HUES48 (cell line): Measurements from ENCODE around the gene ZNF175.

ENCODE experiments used
- H3K27ac ChIP-seq: one replicate; pipeline ENCODE4 v1.7.0; 2013; ENCODE audit warnings: low read depth, low read length, inconsistent platforms
- H3K27me3 ChIP-seq: 2 replicates; pipeline ENCODE4 v1.6.1; 2013; ENCODE audit warnings: mild to moderate bottlenecking, low read length; ENCODE audit not compliant: control insufficient read depth, insufficient read depth
- H3K36me3 ChIP-seq: 2 replicates; pipeline ENCODE4 v1.6.1; 2013; ENCODE audit warnings: low read length; ENCODE audit not compliant: control insufficient read depth, insufficient read depth
- H3K4me1 ChIP-seq: 2 replicates; pipeline ENCODE4 v1.6.1; 2013; ENCODE audit warnings: mild to moderate bottlenecking, low read length; ENCODE audit not compliant: control insufficient read depth, insufficient read depth
- H3K4me3 ChIP-seq: 2 replicates; pipeline ENCODE4 v1.5.1; 2013; ENCODE audit warnings: mild to moderate bottlenecking, low read depth, low read length
- H3K9ac ChIP-seq: 2 replicates; pipeline ENCODE4 v1.6.1; 2013; ENCODE audit warnings: mild to moderate bottlenecking, low read depth, low read length, moderate library complexity
- H3K9me3 ChIP-seq: 2 replicates; pipeline ENCODE4 v1.6.1; 2013; ENCODE audit warnings: low read length; ENCODE audit not compliant: control insufficient read depth, insufficient read depth

Gene ZNF175

GRCh38 chr19:51541458-51542357 lies 29.4 kb upstream of the ZNF175 start:
- Histone ChIP-seq H3K27me3 (no peaks in the 10 kb centered on the region), H3K9me3 (peaks cover 15% of the 10 kb centered on the region; the same call in 1 of the 2 replicates), H3K4me1 (no peaks in the 10 kb centered on the region), H3K4me3 (no peak overlapping the region), H3K36me3 (no peaks in the 10 kb centered on the region), H3K9ac (no peak overlapping the region), H3K27ac (no peak overlapping the region)

GRCh38 chr19:51542699-51543098 lies 28.4 kb upstream of the ZNF175 start:
- H3K9me3 ChIP-seq: peaks cover 14% of the 10 kb centered on the region; the same call in 1 of the 2 replicates
- H3K27me3 ChIP-seq: no peaks in the 10 kb centered on the region
- H3K4me3 ChIP-seq: no peak overlapping the region
- H3K4me1 ChIP-seq: no peaks in the 10 kb centered on the region
- no peak overlapping the region for H3K9ac ChIP-seq
- H3K27ac ChIP-seq: no peak overlapping the region
- H3K36me3 ChIP-seq: no peaks in the 10 kb centered on the region

GRCh38 chr19:51544038-51544437 lies 27.0 kb upstream of the ZNF175 start:
- Histone ChIP-seq H3K36me3 (no peaks in the 10 kb centered on the region), H3K4me1 (no peaks in the 10 kb centered on the region), H3K27me3 (no peaks in the 10 kb centered on the region), H3K9me3 (peaks cover 14% of the 10 kb centered on the region; the same call in 1 of the 2 replicates), H3K4me3 (no peak overlapping the region), H3K9ac (no peak overlapping the region), H3K27ac (no peak overlapping the region)

- no peaks in the 10 kb centered on the region for H3K27me3 ChIP-seq
- no peak overlapping the region for H3K9ac ChIP-seq
- no peaks in the 10 kb centered on the region for H3K4me1 ChIP-seq
- no peak overlapping the region for H3K27ac ChIP-seq
- H3K9me3 ChIP-seq: peaks cover 18% of the 10 kb centered on the region; the same call in 1 of the 2 replicates
- no peaks in the 10 kb centered on the region for H3K36me3 ChIP-seq
- H3K4me3 ChIP-seq: no peak overlapping the region
Observed at GRCh38 chr19:51546107-51546649, 24.9 kb upstream of the ZNF175 start.

- Histone ChIP-seq H3K27ac (no peak overlapping the region), H3K4me3 (no peak overlapping the region), H3K27me3 (no peaks in the 10 kb centered on the region), H3K9me3 (peaks cover 18% of the 10 kb centered on the region; the same call in 1 of the 2 replicates), H3K9ac (no peak overlapping the region), H3K4me1 (no peaks in the 10 kb centered on the region), H3K36me3 (no peaks in the 10 kb centered on the region)
Observed at GRCh38 chr19:51546650-51547396, 24.3 kb upstream of the ZNF175 start.

GRCh38 chr19:51547397-51548212 lies 23.5 kb upstream of the ZNF175 start:
- Histone ChIP-seq H3K9me3 (peaks cover 14% of the 10 kb centered on the region; the same call in 1 of the 2 replicates), H3K27ac (no peak overlapping the region), H3K36me3 (no peaks in the 10 kb centered on the region), H3K4me1 (no peaks in the 10 kb centered on the region), H3K9ac (no peak overlapping the region), H3K4me3 (no peak overlapping the region), H3K27me3 (no peaks in the 10 kb centered on the region)

GRCh38 chr19:51548213-51548651 lies 22.9 kb upstream of the ZNF175 start:
- no peaks in the 10 kb centered on the region for H3K27me3 ChIP-seq
- peaks cover 11% of the 10 kb centered on the region; the same call in 1 of the 2 replicates for H3K9me3 ChIP-seq
- H3K27ac ChIP-seq: no peak overlapping the region
- no peak overlapping the region for H3K4me3 ChIP-seq
- H3K9ac ChIP-seq: no peak overlapping the region
- no peaks in the 10 kb centered on the region for H3K36me3 ChIP-seq
- H3K4me1 ChIP-seq: no peaks in the 10 kb centered on the region

- no peaks in the 10 kb centered on the region for H3K27me3 ChIP-seq
- H3K4me1 ChIP-seq: 0 out of 2 replicates have a peak, but pooled peaks cover 2% of the 10 kb centered on the region
- H3K4me3 ChIP-seq: no peak overlapping the region
- H3K36me3 ChIP-seq: no peaks in the 10 kb centered on the region
- H3K9ac ChIP-seq: no peak overlapping the region
- H3K9me3 ChIP-seq: peaks cover 10% of the 10 kb centered on the region; the same call in 1 of the 2 replicates
- no peak overlapping the region for H3K27ac ChIP-seq
Observed at GRCh38 chr19:51548891-51549305, 22.2 kb upstream of the ZNF175 start.

- 0 out of 2 replicates have a peak, but pooled peaks cover 2% of the 10 kb centered on the region for H3K4me1 ChIP-seq
- H3K9me3 ChIP-seq: peaks cover 6% of the 10 kb centered on the region; the same call in 1 of the 2 replicates
- no peak overlapping the region for H3K4me3 ChIP-seq
- no peak overlapping the region for H3K9ac ChIP-seq
- no peaks in the 10 kb centered on the region for H3K36me3 ChIP-seq
- no peaks in the 10 kb centered on the region for H3K27me3 ChIP-seq
- H3K27ac ChIP-seq: no peak overlapping the region
Observed at GRCh38 chr19:51549533-51550324, 21.4 kb upstream of the ZNF175 start.
